Measurements from ENCODE around the gene DNAJB13.

The DNAJB13 gene

GRCh38 chr11:74018331-74019005, 67.6 kb downstream of the DNAJB13 start:
- no peak for FAIRE-seq
- TF ChIP-seq, protein P1, sequence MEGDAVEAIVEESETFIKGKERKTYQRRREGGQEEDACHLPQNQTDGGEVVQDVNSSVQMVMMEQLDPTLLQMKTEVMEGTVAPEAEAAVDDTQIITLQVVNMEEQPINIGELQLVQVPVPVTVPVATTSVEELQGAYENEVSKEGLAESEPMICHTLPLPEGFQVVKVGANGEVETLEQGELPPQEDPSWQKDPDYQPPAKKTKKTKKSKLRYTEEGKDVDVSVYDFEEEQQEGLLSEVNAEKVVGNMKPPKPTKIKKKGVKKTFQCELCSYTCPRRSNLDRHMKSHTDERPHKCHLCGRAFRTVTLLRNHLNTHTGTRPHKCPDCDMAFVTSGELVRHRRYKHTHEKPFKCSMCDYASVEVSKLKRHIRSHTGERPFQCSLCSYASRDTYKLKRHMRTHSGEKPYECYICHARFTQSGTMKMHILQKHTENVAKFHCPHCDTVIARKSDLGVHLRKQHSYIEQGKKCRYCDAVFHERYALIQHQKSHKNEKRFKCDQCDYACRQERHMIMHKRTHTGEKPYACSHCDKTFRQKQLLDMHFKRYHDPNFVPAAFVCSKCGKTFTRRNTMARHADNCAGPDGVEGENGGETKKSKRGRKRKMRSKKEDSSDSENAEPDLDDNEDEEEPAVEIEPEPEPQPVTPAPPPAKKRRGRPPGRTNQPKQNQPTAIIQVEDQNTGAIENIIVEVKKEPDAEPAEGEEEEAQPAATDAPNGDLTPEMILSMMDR (IDR thresholded peaks at IDR 0.05; ENCODE audit: insufficient read depth, missing control alignments): no peak
- DNase-seq (ENCODE audit: insufficient read length, low spot score): no peak

- DNase-seq (ENCODE audit: insufficient read length, low spot score) (no peak), FAIRE-seq (no peak)
- TF ChIP-seq, protein P1 (IDR thresholded peaks at IDR 0.05; ENCODE audit: insufficient read depth, missing control alignments): no peak
Measured at GRCh38 chr11:74019104-74019738, 68.4 kb downstream of the DNAJB13 start.

- TF ChIP-seq, protein P1 (IDR thresholded peaks at IDR 0.05; ENCODE audit: insufficient read depth, missing control alignments): no peak
- DNase-seq (ENCODE audit: insufficient read length, low spot score) (no peak), FAIRE-seq (no peak)
Measured at GRCh38 chr11:74019860-74020259, 69.0 kb downstream of the DNAJB13 start.

Measured in D721Med (cell line).